H7 (cell line): Measurements from ENCODE around the gene MEF2D. TPM values are rescaled to one million over a fixed set of nuclear protein-coding genes. Genes with fewer than 3 reads are reported as not detected.
A peak's percentile ranks its signal among the peaks of the same experiment; 100 is the strongest.

Experiments
- DNase-seq: peaks from one replicate; pipeline ENCODE4 v3.0.0; 2012
- H3K27me3 ChIP-seq: 2 replicates; pipeline ENCODE4 v1.6.0; 2011; ENCODE audit warnings: mild to moderate bottlenecking, low read length; ENCODE audit not compliant: control insufficient read depth, insufficient read depth
- H3K36me3 ChIP-seq: replicated peaks from 2 replicates; pipeline ENCODE4 v1.5.1; 2011; ENCODE audit warnings: low read length; ENCODE audit not compliant: control insufficient read depth, insufficient read depth
- H3K4me3 ChIP-seq: 2 replicates; pipeline ENCODE4 v1.5.1; 2011; ENCODE audit warnings: low read depth, mild to moderate bottlenecking, control low read depth, low read length, moderate library complexity; ENCODE audit not compliant: insufficient read depth
- total RNA-seq: library from RNA; depleted of rRNA; stranded (reverse); fragments of >200 nt; shearing (Covaris generic); gene quantifications from 2 replicates; pipeline ENCODE4 v1.2.3, GENCODE V29; 2014

The MEF2D gene
- total RNA-seq, 1 experiment from 2014 or later = 14.2 TPM

GRCh38 chr1:156435545-156436140, 64.9 kb downstream of the MEF2D start:
- peak; percentile 76 for DNase-seq
- no peak overlapping the region; the same call in 1 of the 2 replicates for H3K4me3 ChIP-seq
- no peaks in the 10 kb centered on the region for H3K36me3 ChIP-seq
- H3K27me3 ChIP-seq = peaks cover 99% of the 10 kb centered on the region

GRCh38 chr1:156434989-156435544, 65.5 kb downstream of the MEF2D start:
- H3K36me3 ChIP-seq = no peaks in the 10 kb centered on the region
- no peak for DNase-seq
- H3K27me3 ChIP-seq = peaks cover 97% of the 10 kb centered on the region
- no peak overlapping the region for H3K4me3 ChIP-seq

GRCh38 chr1:156433602-156434001, 67.0 kb downstream of the MEF2D start:
- no peaks in the 10 kb centered on the region for H3K36me3 ChIP-seq
- H3K27me3 ChIP-seq = peaks cover 97% of the 10 kb centered on the region
- peak; percentile 61 for DNase-seq
- no peak overlapping the region for H3K4me3 ChIP-seq

- DNase-seq = no peak
- Histone ChIP-seq H3K4me3 (no peak overlapping the region), H3K27me3 (peaks cover 97% of the 10 kb centered on the region), H3K36me3 (no peaks in the 10 kb centered on the region)
These were observed 67.5 kb downstream of the MEF2D start for GRCh38 chr1:156433032-156433431.

GRCh38 chr1:156432669-156433018, 67.9 kb downstream of the MEF2D start:
- peaks cover 97% of the 10 kb centered on the region for H3K27me3 ChIP-seq
- DNase-seq = peak; percentile 64
- no peak overlapping the region for H3K4me3 ChIP-seq
- H3K36me3 ChIP-seq = no peaks in the 10 kb centered on the region

GRCh38 chr1:156431769-156432668, 68.6 kb downstream of the MEF2D start:
- DNase-seq = no peak
- Histone ChIP-seq H3K4me3 (no peak overlapping the region), H3K36me3 (no peaks in the 10 kb centered on the region), H3K27me3 (peaks cover 96% of the 10 kb centered on the region)

GRCh38 chr1:156431366-156431765, 69.2 kb downstream of the MEF2D start:
- Histone ChIP-seq H3K27me3 (peaks cover 96% of the 10 kb centered on the region), H3K4me3 (no peak overlapping the region), H3K36me3 (no peaks in the 10 kb centered on the region)
- DNase-seq = no peak

- no peak overlapping the region for H3K4me3 ChIP-seq
- H3K27me3 ChIP-seq = peaks cover 96% of the 10 kb centered on the region
- H3K36me3 ChIP-seq = no peaks in the 10 kb centered on the region
- no peak for DNase-seq
These were observed 69.7 kb downstream of the MEF2D start for GRCh38 chr1:156430866-156431265.

- Histone ChIP-seq H3K36me3 (no peaks in the 10 kb centered on the region), H3K4me3 (no peak overlapping the region)
- peak; percentile 74 for DNase-seq
These were observed 70.3 kb downstream of the MEF2D start for GRCh38 chr1:156430303-156430702.

GRCh38 chr1:156429313-156430060, 71.1 kb downstream of the MEF2D start:
- peaks cover 96% of the 10 kb centered on the region for H3K27me3 ChIP-seq
- H3K36me3 ChIP-seq = no peaks in the 10 kb centered on the region
- DNase-seq = no peak
- H3K4me3 ChIP-seq = no peak overlapping the region

More at GRCh38 chr1:156430303-156430702, 70.3 kb downstream of the MEF2D start:
- H3K27me3 ChIP-seq = peaks cover 96% of the 10 kb centered on the region

GRCh38 chr1:156428746-156429288, 71.8 kb downstream of the MEF2D start:
- DNase-seq = no peak
- H3K27me3 ChIP-seq = peaks cover 96% of the 10 kb centered on the region
- no peak overlapping the region for H3K4me3 ChIP-seq
- H3K36me3 ChIP-seq = no peaks in the 10 kb centered on the region

GRCh38 chr1:156427957-156428356, 72.6 kb downstream of the MEF2D start:
- DNase-seq = no peak

GRCh38 chr1:156425943-156426342, 74.6 kb downstream of the MEF2D start:
- Histone ChIP-seq H3K27me3 (peaks cover 94% of the 10 kb centered on the region), H3K4me3 (no peak overlapping the region), H3K36me3 (no peaks in the 10 kb centered on the region)
- no peak for DNase-seq

More at GRCh38 chr1:156427957-156428356, 72.6 kb downstream of the MEF2D start:
- Histone ChIP-seq H3K36me3 (no peaks in the 10 kb centered on the region), H3K4me3 (no peak overlapping the region; the same call in 1 of the 2 replicates), H3K27me3 (peaks cover 96% of the 10 kb centered on the region)

- DNase-seq = no peak
- peaks cover 97% of the 10 kb centered on the region for H3K27me3 ChIP-seq
- no peak overlapping the region for H3K4me3 ChIP-seq
- H3K36me3 ChIP-seq = no peaks in the 10 kb centered on the region
These were observed 75.7 kb downstream of the MEF2D start for GRCh38 chr1:156424806-156425432.
